GM19324 (cell line): ENCODE data around the gene TCP11L1.
"Not testable (repeated sequence)": the region's sequence is repeated elsewhere in the genome, so short reads cannot be mapped to it uniquely, and the experiment has no call there.

Source experiments
- ATAC-seq: cut with Tn5 transposase; IDR thresholded peaks from one replicate; pipeline ENCODE4 v1.9.1; 2021; ENCODE audit warnings: mild to moderate bottlenecking, moderate library complexity; ENCODE audit not compliant: unreplicated experiment, low FRiP score

TCP11L1 gene

DNA sequence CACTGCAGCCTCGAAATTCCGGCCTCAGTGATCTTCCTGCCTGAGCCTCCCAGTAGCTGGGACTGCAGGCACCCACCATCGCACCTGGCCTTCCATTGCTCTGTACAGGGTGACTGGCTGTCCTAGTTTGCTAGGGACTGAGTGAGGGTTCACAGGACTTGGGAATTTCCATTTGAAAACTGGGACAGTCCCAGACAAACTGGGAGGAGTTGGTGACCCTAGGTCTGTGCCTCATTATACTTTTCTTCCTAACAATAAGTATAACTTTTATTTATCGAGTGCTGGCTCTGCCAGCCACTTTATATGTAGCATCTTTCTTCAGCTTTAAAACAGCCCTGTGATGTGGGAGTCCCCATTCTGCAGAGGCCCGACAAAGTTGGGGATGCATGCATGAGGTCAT, 25.5 kb downstream of the TCP11L1 start:
- ATAC-seq: no peak

GRCh38 chr11:33065445-33066178, 26.2 kb downstream of the TCP11L1 start:
- no peak for ATAC-seq

DNA sequence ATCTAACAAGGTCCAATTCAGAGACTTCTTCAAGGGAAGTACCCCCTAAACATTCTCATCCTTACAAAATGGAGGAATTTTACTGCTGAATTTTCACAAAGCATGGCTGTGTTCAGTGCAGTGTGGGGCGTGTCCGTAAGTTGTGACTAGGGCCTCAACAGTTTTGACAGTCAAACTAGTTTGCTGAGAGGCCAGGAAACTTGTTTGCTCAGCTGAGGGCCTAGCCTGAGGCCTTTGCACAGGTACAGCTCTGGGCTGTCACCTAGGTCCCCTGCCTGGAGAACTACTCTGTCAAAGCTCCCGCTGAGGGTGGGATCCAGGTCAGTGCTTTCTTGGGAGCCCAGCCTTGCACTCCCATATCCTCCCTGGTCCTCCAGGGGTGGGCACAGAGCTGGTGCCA, 27.9 kb downstream of the TCP11L1 start:
- no peak for ATAC-seq

DNA sequence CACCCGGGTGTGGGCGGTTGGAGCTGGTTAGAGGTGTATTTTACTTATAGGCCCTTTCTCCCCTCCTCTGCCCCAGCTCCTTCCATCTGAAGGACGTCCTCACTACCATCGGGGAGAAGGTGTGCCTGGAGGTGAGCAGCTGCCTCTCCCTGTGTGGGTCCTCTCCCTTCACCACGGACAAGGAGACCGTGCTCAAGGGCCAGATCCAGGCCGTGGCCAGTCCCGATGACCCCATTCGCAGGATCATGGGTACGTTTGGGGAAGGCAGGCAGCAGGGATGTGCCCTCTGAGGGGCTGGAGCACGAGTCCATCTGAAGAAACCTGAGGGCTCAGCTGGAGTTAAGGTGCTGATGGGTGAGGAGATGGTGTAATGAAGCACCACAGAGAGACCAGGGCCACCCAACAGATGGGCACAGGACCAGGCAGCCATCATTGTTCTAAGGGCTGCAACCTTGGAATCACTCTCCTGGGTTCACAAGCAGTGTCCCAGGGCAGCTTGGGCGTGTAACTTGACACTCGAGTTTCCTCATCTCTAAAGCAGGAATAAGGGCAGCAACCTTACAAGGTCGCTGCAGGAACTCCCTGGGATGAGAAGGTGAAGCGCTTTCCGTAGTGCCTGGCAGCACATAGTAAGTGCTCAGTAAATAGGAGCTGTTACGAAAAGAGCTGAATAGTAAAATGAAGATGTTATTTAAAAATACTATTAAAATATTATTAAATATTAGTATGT, 29.4 kb downstream of the TCP11L1 start:
- no peak for ATAC-seq

- ATAC-seq: no peak
Observed at GRCh38 chr11:33072465-33072864, 33.1 kb downstream of the TCP11L1 start.

GRCh38 chr11:33083918-33084317, 44.5 kb downstream of the TCP11L1 start:
- no peak for ATAC-seq

- no peak for ATAC-seq
Observed at GRCh38 chr11:33086017-33086416, 46.6 kb downstream of the TCP11L1 start.

DNA sequence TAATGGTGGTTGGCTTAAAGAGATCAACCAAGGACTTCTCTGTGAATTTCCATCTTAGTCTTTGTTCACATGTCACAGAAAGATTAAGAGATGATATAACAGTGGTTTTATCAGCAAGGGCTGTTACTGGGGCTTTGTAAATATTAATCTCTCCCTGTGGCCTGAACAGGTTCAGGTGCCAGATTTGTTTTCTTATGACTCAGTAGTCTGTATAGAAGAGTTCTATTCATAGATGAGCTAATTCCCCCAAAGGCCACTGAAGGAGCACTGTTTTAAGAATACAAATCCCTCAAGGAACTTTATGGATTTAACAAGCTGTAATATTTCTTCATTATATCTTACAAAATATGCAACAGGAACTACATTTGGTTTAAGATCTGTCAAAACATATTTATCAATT, 50.4 kb downstream of the TCP11L1 start:
- ATAC-seq: no peak

DNA sequence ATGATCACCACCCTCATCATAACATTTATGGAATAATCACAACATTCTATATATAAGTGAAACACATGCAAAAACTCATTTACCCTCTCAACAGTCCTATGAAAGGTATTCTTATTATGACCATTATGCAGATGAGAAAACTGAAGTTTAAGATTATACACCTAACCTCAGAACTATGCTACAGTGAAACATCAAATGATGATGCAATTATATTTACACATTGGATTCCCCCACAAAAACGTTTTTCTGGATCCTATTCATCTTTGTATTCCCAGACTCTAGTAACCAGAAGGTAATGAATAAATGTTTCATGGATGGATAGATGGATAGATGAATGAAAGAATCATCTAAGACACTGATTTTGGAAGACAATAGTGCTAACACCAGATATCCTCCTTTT, 54.8 kb downstream of the TCP11L1 start:
- no peak for ATAC-seq

GRCh38 chr11:33103836-33104235, 64.5 kb downstream of the TCP11L1 start:
- no peak for ATAC-seq

DNA sequence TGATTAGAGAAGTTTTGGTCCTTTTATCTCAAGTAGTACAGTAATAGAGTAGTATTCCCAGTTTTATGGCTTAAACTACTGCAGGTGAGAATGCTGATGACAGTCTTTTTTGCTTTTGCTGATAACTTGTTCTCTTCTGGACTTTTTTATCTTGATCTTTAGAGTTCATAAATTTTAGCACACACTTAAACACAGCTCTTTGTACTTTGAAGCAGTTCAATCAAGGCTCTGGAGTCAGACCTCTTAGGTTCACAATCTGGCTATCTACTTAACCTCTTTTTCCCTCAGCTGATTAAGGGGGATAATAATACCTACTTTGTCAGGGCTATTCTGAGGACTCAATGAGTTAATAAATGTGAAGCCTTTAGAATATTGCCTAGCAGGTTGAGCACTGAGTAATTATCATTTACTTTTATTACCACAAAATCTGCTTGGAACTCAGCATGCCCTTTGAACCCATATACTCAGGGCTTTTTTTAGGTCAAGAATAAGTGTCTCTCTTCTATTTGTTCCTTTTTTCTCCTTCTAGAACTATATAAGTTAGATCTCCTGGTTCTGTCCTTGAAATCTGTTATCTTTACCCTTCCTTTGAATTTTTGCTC, 70.0 kb downstream of the TCP11L1 start:
- ATAC-seq: no peak

GRCh38 chr11:33110083-33110482, 70.7 kb downstream of the TCP11L1 start:
- no peak for ATAC-seq

DNA sequence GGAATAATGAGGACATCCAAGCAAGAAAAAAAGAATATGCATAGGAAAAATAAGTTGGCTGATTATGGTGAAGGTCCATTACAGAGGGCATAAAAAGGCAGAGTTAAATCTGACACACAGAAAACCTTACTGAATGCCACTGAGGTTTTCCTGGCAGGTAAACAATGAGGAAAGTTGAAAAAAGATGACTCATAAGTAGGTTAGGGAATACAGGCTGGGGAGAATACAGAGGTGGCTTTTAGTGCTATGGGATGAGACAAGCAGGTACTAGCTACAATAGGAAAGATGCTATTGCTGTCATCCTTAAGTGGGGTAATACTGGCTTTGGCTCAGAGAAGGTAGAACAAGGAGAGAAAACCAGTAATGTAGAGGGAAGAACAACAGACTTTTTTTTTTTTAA, 77.2 kb downstream of the TCP11L1 start:
- ATAC-seq: no peak

DNA sequence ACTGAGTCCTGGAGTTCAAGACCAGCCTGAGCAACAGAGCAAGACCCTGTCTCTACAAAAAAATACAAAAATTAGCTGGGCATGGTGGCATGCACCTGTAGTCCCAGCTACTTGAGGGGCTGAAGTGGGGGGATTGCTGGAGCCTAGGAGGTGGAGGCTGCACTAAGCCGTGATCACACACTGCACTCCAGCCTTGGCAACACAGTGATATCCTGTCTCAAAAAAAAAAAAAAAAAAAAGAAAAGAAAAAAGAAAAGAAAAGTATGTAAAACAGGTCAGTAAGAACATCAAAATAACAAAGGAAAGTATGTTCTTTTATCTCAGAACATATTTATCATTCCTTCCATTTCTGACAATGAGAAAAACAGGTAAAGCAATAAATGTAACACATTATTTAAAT, 83.3 kb downstream of the TCP11L1 start:
- not testable (repeated sequence) for ATAC-seq
